HL-60 (cell line): Measurements from ENCODE around the gene PTRH2.

Experiments
- DNase-seq, 2 experiments: peaks; one replicate each; pipeline ENCODE4 v3.0.0-alpha.2; 2010 to 2020; ENCODE audit warnings: low read depth in 1 of 2, low spot score in 1 of 2
- H3K27ac ChIP-seq: fragments of 250-450 bp; sonication (Bioruptor Pico); replicated peaks from 2 replicates; pipeline ENCODE4 v1.5.1; 2020; ENCODE audit warnings: mild to moderate bottlenecking, moderate library complexity
- H3K27me3 ChIP-seq: fragments of 250-450 bp; sonication (Bioruptor Pico); 2 replicates; pipeline ENCODE4 v1.5.1; 2021; ENCODE audit warnings: mild to moderate bottlenecking, moderate library complexity; ENCODE audit not compliant: insufficient read depth, poor library complexity, severe bottlenecking
- H3K4me3 ChIP-seq: replicated peaks from 2 replicates; pipeline ENCODE4 v1.5.1; 2011; ENCODE audit warnings: mild to moderate bottlenecking, control low read depth, low read length; ENCODE audit not compliant: insufficient read depth
- GABPA ChIP-seq: IDR thresholded peaks from 2 replicates; pipeline ENCODE4 v1.6.1; 2012; ENCODE audit warnings: low read depth
- POLR2AphosphoS5 ChIP-seq: IDR thresholded peaks from 2 replicates; pipeline ENCODE4 v1.6.1; 2012; ENCODE audit warnings: low read depth
- SPI1 ChIP-seq: IDR thresholded peaks from 2 replicates; pipeline ENCODE4 v1.6.1; 2012; ENCODE audit warnings: low read depth, mild to moderate bottlenecking, borderline replicate concordance
- TF ChIP-seq, protein P1 (sequence below): IDR thresholded peaks from 2 replicates; pipeline ENCODE4 v1.6.1; 2012; ENCODE audit warnings: low read depth; ENCODE audit not compliant: insufficient replicate concordance
- TF ChIP-seq, protein P2 (sequence below): IDR thresholded peaks from one replicate; pipeline ENCODE4 v1.5.1; 2011; ENCODE audit warnings: low read length, control low read depth, inconsistent platforms; ENCODE audit not compliant: insufficient read depth

PTRH2 gene

DNA sequence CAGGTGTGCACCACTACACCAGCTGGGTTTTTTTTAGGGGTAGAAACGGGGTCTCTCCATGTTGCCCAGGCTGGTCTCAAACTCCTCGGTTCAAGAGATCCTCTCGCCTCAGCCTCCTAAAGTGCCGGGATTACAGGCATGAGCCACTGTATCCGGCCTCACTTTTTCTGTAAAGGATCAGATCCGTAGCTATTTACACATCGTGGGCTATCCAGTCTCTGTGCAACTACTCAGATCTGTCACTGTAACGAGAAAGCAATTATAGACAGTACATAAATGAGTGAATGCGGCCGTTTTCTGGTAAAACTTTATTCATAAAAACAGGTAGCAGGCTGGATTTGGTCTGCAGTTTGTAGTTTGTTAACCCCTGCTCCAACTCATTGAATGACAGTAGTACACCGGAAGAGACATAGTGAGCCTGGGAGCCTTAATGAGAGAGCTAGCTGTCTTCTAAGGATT, 44.8 kb upstream of the PTRH2 start:
- no peak overlapping the region for H3K27ac ChIP-seq
- TF ChIP-seq SPI1 (no peak), POLR2AphosphoS5 (no peak), GABPA (no peak)
- TF ChIP-seq, protein P1, sequence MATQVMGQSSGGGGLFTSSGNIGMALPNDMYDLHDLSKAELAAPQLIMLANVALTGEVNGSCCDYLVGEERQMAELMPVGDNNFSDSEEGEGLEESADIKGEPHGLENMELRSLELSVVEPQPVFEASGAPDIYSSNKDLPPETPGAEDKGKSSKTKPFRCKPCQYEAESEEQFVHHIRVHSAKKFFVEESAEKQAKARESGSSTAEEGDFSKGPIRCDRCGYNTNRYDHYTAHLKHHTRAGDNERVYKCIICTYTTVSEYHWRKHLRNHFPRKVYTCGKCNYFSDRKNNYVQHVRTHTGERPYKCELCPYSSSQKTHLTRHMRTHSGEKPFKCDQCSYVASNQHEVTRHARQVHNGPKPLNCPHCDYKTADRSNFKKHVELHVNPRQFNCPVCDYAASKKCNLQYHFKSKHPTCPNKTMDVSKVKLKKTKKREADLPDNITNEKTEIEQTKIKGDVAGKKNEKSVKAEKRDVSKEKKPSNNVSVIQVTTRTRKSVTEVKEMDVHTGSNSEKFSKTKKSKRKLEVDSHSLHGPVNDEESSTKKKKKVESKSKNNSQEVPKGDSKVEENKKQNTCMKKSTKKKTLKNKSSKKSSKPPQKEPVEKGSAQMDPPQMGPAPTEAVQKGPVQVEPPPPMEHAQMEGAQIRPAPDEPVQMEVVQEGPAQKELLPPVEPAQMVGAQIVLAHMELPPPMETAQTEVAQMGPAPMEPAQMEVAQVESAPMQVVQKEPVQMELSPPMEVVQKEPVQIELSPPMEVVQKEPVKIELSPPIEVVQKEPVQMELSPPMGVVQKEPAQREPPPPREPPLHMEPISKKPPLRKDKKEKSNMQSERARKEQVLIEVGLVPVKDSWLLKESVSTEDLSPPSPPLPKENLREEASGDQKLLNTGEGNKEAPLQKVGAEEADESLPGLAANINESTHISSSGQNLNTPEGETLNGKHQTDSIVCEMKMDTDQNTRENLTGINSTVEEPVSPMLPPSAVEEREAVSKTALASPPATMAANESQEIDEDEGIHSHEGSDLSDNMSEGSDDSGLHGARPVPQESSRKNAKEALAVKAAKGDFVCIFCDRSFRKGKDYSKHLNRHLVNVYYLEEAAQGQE, result no peak
- TF ChIP-seq, protein P2, sequence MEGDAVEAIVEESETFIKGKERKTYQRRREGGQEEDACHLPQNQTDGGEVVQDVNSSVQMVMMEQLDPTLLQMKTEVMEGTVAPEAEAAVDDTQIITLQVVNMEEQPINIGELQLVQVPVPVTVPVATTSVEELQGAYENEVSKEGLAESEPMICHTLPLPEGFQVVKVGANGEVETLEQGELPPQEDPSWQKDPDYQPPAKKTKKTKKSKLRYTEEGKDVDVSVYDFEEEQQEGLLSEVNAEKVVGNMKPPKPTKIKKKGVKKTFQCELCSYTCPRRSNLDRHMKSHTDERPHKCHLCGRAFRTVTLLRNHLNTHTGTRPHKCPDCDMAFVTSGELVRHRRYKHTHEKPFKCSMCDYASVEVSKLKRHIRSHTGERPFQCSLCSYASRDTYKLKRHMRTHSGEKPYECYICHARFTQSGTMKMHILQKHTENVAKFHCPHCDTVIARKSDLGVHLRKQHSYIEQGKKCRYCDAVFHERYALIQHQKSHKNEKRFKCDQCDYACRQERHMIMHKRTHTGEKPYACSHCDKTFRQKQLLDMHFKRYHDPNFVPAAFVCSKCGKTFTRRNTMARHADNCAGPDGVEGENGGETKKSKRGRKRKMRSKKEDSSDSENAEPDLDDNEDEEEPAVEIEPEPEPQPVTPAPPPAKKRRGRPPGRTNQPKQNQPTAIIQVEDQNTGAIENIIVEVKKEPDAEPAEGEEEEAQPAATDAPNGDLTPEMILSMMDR, result no peak

DNA sequence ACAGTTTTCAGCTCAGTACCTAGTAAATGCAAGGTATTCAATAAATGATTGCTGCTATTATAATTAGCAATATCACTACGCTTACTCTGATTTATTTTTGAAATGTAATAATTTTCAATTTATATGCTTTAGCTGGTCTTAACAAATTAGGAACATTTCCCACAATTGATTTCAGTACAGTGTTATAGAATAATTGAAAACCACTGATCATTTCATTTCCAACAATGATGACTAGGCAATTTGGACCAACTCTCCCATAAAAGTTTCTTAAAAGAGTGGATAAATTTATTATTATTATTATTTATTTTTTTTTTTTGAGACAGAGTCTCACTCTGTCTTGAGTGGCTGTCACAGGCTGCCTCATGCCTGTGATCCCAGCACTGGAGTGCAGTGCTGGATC, 41.4 kb upstream of the PTRH2 start:
- Histone ChIP-seq H3K27ac (no peak overlapping the region), H3K27me3 (no peaks in the 10 kb centered on the region), H3K4me3 (no peak overlapping the region)
- TF ChIP-seq POLR2AphosphoS5, result no peak
- TF ChIP-seq, protein P2, result no peak
- no peak for TF ChIP-seq GABPA
- TF ChIP-seq, protein P1, result no peak
- TF ChIP-seq SPI1, result no peak
- no peak for DNase-seq

More for the DNA sequence above, 44.8 kb upstream of the PTRH2 start:
- H3K4me3 ChIP-seq, result no peak overlapping the region
- no peak for DNase-seq
- no peaks in the 10 kb centered on the region for H3K27me3 ChIP-seq

DNA sequence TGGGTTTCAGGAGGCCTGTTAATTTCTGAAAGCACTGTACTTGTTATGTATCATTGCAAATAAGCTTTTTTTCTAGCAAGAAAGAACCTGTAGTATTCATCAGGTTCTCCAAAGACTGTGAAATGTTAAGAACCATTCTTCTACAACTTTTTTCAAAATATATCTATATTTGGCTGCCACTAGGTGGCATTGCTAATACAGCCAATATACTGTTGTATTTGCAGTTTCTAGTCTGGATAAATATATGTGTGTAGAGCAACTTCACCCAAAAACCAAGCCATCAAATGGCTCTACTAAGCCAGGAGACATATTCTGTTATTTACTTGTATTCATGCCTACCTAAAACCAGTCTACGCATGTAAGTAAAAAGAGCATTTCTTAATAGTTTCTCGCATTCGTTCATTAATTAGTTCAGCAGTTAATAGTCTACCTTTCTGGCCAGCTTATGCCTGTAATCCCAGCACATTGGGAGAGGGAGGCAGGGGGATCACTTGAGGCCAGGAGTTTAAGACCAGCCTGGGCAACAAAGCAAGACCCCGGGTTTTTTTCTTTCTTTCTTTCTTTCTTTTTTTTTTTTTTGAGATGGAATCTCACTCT, 39.7 kb upstream of the PTRH2 start:
- no peak overlapping the region for H3K27ac ChIP-seq
- peak in 1 of 2 experiments; percentile 14 for DNase-seq
- H3K27me3 ChIP-seq, result no peaks in the 10 kb centered on the region
- H3K4me3 ChIP-seq, result no peak overlapping the region
- TF ChIP-seq, protein P1, result no peak
- TF ChIP-seq POLR2AphosphoS5, result no peak
- TF ChIP-seq, protein P2, result peak; percentile 41
